HG03108 (cell line): ENCODE results near the gene CILP2.

Experiments
- ATAC-seq: cut with Tn5 transposase; IDR thresholded peaks from one replicate; pipeline ENCODE4 v1.9.1; 2021; ENCODE audit warnings: moderate library complexity; ENCODE audit not compliant: unreplicated experiment

Gene CILP2

DNA sequence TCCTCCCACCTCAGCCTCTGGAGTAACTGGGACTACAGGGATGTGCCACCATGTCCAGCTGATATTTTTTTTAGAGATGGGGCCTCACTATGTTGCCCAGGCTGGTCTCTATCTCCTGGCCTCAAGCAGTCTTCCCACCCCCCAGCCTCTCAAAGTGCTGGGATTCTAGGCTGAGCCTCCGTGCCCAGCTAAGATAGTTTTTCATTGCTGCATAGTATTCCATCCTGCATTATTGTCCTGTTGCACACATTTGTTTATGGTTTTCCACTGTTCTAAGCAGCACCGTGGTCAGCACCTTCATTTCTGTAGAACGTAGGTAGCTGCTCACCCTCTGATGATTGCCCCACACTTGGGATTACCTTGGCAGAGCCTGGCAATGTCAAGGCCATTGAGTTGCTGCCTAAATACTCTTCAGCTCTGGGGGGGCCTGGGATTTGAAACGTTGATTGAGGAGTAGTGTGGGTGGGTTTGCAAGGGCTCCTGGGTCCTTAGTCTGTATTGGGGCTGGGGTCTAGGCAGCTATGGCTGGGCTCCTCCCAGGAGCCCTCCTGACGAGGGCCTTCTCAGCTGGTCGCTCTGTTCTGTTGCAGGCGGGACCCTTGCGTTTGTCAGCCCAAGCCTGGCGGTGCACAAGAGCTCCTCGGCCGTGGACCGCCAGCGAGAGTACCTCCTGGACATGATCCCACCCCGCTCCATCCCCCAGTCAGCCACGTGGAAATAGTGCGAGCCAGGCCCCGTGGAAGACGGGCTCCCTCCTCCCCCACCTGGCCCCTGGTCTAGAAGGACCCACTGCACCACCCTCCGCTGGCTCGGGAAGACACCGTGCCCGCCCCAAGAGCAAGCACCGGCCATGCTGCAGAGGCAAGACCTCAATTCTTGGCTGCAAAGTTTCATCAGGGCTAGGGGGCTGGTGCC is 33.1 kb upstream of the CILP2 start:
- ATAC-seq: no peak

GRCh38 chr19:19505669-19506326 is 32.3 kb upstream of the CILP2 start:
- ATAC-seq: no peak

GRCh38 chr19:19506592-19506991 is 31.5 kb upstream of the CILP2 start:
- ATAC-seq: no peak

- ATAC-seq: no peak
Observed at GRCh38 chr19:19507354-19507753, 30.7 kb upstream of the CILP2 start.

- ATAC-seq: no peak
Observed at GRCh38 chr19:19508217-19508616, 29.8 kb upstream of the CILP2 start.

- ATAC-seq: no peak
Observed at GRCh38 chr19:19510432-19510831, 27.6 kb upstream of the CILP2 start.

DNA sequence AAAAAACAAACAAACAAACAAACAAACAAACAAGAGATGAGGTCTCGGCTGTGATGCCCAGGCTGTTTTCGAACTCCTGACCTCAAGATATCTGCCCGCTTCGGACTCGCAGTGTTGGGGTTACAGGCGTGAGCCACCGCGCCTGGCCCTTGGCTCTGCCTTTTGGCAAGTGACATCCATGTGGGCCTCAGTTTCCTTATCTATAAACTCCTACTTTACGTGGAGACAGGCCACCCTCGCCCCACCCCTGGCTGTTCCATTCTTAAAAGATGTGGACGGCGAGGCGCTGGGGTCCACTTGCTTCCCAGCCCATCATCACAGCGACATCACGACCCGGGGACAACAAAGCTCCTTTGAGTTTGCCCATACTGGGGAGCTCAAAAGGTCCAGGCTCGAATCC is 24.4 kb upstream of the CILP2 start:
- ATAC-seq: no peak

GRCh38 chr19:19514215-19514657 is 23.8 kb upstream of the CILP2 start:
- no peak for ATAC-seq

- no peak for ATAC-seq
Observed at GRCh38 chr19:19514881-19515641, 23.0 kb upstream of the CILP2 start, which contains the start of gene TSSK6. Gene TSSK6 (minus strand): TSS chr19:19515548. CDS start chr19:19515427, 121 bp downstream.

- peak; percentile 85 for ATAC-seq
Observed at GRCh38 chr19:19515642-19516519, 22.2 kb upstream of the CILP2 start, which contains the start of gene NDUFA13. Gene NDUFA13 (plus strand): TSS chr19:19516225. CDS start chr19:19516239, 14 bp downstream.

GRCh38 chr19:19517235-19517619 is 20.8 kb upstream of the CILP2 start:
- no peak for ATAC-seq

DNA sequence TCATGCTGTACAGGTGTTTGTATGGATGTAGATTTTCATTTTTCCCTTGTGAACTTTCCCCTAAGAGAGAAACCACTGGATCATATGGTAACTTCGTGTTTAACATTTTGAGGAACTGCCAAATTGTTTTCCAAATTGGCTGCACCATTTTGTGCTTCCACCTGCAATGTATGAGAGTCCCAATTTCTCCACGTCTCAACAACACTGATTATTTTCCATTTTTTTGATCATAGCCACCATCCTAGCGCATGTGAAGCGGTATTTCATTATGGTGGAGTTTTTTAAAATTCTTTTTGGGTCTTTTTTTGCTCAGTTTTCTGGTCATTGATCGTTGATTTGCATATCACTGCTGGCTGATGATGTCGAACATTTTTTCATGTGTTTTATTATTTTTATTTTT is 17.1 kb upstream of the CILP2 start:
- no peak for ATAC-seq

- ATAC-seq: no peak
Observed at GRCh38 chr19:19523177-19523576, 14.9 kb upstream of the CILP2 start.

DNA sequence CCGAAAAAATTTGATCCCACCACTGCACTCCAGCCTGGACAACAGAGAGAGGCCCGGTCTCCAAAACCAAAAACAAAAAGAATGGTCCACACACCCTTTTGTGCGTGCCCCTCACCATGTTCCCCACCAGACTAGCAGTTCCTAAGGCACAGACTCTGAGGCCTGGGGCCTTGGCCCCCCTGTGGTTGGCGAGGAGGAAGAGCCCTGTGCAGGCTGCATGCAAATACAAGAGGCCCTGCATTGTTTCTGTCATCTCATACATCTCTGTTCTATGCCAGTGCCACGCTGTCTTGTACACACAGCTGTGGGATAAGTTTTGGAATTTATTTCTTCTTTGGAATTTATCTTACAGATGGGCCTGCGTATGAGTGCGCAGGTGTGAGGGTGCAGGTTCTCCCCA is 14.0 kb upstream of the CILP2 start:
- ATAC-seq: no peak

DNA sequence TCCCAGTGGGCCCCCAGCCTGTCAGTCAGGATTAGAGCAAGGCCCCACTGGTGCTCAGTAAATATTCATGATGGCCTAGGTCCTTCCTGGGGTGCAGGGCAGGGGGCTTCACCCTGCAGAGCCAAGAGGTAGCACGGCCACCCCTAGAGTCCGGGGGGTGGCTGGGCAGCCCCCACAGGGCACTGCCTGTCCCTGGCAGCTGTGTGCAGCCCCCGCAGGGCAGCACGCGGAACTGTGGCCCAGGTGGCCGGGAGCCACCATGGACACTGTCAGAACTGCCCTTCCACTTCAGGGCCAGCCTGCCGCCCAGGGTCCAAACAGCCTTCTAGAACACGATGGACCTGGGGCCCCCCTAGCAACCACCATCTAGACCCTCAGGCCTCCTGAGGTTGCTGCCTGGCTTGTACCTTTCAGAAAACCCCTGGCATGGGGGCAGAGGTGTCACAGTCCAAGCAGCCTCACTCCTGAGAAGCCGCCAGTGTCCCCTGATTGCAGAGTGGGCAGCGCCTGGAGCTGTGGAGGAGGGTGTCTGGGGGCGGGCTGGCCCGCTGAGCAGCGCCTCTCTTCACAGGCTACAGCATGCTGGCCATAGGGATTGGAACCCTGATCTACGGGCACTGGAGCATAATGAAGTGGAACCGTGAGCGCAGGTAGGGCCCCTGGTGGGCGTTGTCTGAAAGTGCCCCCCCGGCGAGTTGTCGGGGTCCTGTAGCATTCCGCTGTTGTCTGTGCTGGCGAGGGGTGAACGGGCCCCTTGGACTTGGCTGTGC is 12.3 kb upstream of the CILP2 start:
- ATAC-seq: no peak

DNA sequence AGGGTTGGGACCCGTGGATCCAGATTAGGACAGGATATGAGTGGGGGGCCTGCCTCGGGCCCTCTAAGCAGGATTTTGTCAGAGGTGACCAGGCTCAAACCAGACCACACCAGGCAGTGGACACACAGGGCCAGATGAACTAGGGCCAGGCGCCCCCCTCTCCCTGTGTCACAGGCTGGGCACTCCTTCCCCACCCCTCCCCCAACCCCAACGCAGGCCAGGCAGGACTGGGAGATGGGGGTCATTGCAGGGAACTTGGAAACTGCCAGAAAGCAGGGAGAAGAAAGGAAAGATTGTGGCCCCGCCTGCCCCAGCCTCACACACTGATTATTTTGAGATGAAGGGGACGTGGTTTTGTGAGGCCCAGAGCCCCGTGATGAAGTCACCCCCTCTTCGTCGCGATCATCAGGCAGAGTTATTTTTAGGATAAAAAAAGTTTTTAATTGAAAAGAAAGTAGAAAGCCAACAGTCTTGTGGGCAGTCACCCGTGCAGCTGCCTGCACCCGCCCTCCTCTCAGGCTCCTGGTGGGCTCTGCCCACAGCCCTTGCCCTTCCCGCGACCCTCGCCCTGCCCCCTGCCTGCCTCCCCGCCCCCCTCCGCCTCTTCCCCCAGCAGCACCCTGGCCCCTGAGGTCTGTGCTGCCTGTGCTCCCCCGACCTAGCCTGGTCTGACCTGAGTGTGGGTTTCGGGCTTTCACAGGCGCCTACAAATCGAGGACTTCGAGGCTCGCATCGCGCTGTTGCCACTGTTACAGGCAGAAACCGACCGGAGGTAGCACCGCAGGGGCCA is 11.3 kb upstream of the CILP2 start:
- ATAC-seq: no peak

GRCh38 chr19:19527371-19527656 is 10.8 kb upstream of the CILP2 start:
- ATAC-seq: no peak

DNA sequence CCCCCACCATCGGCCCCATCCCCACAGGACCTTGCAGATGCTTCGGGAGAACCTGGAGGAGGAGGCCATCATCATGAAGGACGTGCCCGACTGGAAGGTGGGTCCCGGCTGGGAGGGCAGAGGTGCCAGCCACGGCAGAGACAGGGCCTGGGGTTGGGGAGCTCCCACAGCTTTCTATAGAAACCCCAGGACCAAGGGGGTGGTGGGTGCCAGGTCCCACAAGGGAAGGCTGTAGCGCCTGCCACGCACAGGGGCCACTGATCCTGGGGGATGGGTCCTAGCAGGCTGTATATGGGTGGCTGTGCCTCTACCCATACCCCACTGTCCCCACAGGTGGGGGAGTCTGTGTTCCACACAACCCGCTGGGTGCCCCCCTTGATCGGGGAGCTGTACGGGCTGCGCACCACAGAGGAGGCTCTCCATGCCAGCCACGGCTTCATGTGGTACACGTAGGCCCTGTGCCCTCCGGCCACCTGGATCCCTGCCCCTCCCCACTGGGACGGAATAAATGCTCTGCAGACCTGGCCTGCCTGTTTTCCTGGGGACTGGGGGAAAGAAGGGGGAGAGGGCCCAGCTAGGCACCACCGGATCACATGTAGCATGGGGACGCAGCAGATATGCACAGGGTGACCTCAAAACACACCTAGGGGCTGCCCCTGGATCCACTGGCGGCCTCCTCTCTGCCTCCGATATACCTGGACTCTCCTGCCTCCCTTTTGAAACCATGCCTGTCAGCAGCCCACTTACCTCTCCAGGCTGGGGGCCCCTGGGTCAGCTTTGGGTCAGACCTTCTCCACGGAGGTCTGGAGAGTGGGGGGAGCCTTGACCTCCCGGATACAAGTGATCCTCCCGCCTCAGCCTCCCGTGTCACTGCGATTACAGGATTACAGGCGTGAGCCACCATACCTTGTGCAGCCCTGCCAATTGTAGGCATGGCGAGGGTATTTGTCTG is 10.1 kb upstream of the CILP2 start:
- no peak for ATAC-seq
